ENCODE measurements around the gene SLC7A1. TPM values are rescaled to one million over a fixed set of nuclear protein-coding genes. Genes with fewer than 3 reads are reported as not detected.

The SLC7A1 gene
- polyA plus RNA-seq, 1 experiment, result 14.7 TPM

- TF ChIP-seq, protein P1, sequence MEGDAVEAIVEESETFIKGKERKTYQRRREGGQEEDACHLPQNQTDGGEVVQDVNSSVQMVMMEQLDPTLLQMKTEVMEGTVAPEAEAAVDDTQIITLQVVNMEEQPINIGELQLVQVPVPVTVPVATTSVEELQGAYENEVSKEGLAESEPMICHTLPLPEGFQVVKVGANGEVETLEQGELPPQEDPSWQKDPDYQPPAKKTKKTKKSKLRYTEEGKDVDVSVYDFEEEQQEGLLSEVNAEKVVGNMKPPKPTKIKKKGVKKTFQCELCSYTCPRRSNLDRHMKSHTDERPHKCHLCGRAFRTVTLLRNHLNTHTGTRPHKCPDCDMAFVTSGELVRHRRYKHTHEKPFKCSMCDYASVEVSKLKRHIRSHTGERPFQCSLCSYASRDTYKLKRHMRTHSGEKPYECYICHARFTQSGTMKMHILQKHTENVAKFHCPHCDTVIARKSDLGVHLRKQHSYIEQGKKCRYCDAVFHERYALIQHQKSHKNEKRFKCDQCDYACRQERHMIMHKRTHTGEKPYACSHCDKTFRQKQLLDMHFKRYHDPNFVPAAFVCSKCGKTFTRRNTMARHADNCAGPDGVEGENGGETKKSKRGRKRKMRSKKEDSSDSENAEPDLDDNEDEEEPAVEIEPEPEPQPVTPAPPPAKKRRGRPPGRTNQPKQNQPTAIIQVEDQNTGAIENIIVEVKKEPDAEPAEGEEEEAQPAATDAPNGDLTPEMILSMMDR (IDR thresholded peaks at IDR 0.05; ENCODE audit: low read depth, low read length), result no peak
- Histone ChIP-seq H3K9me3 (ENCODE audit: control insufficient read depth, insufficient read depth, low read length) (no peaks in the 10 kb centered on the region), H3K27me3 (ENCODE audit: control insufficient read depth, insufficient read depth, low read length) (no peaks in the 10 kb centered on the region), H3K4me3 (ENCODE audit: low read depth, low read length) (no peak overlapping the region), H3K27ac (ENCODE audit: low read depth, low read length) (no peak overlapping the region)
- POLR2A ChIA-PET, result no interaction called here
- CTCF ChIA-PET, result no interaction called here
- DNase-seq (ENCODE audit: low read depth, low spot score), result no peak
These were observed 55.2 kb downstream of the SLC7A1 start for GRCh38 chr13:29540334-29540733.

- H3K27ac ChIP-seq (ENCODE audit: low read depth, low read length), result no peak overlapping the region
- DNase-seq (ENCODE audit: low read depth, low spot score), result no peak
- TF ChIP-seq, protein P1 (IDR thresholded peaks at IDR 0.05; ENCODE audit: low read depth, low read length), result no peak
- H3K27me3 ChIP-seq (ENCODE audit: control insufficient read depth, insufficient read depth, low read length), result no peaks in the 10 kb centered on the region
- CTCF ChIA-PET, result no interaction called here
- no peak overlapping the region for H3K4me3 ChIP-seq (ENCODE audit: low read depth, low read length)
- POLR2A ChIA-PET, result no interaction called here
- no peaks in the 10 kb centered on the region for H3K9me3 ChIP-seq (ENCODE audit: control insufficient read depth, insufficient read depth, low read length)
These were observed 55.6 kb downstream of the SLC7A1 start for GRCh38 chr13:29539856-29540255.

- CTCF ChIA-PET, result interaction anchor here (1.5 kb wide), 1 partner anchor 31 kb away, joined by 6 read pairs; no protein-coding TSS in a partner anchor
- TF ChIP-seq, protein P1 (IDR thresholded peaks at IDR 0.05; ENCODE audit: low read depth, low read length), result no peak
- Histone ChIP-seq H3K27me3 (ENCODE audit: control insufficient read depth, insufficient read depth, low read length) (no peaks in the 10 kb centered on the region), H3K9me3 (ENCODE audit: control insufficient read depth, insufficient read depth, low read length) (no peaks in the 10 kb centered on the region), H3K27ac (ENCODE audit: low read depth, low read length) (no peak overlapping the region), H3K4me3 (ENCODE audit: low read depth, low read length) (no peak overlapping the region)
- POLR2A ChIA-PET, result no interaction called here
- no peak for DNase-seq (ENCODE audit: low read depth, low spot score)
These were observed 56.8 kb downstream of the SLC7A1 start for GRCh38 chr13:29538652-29539040.

DNA sequence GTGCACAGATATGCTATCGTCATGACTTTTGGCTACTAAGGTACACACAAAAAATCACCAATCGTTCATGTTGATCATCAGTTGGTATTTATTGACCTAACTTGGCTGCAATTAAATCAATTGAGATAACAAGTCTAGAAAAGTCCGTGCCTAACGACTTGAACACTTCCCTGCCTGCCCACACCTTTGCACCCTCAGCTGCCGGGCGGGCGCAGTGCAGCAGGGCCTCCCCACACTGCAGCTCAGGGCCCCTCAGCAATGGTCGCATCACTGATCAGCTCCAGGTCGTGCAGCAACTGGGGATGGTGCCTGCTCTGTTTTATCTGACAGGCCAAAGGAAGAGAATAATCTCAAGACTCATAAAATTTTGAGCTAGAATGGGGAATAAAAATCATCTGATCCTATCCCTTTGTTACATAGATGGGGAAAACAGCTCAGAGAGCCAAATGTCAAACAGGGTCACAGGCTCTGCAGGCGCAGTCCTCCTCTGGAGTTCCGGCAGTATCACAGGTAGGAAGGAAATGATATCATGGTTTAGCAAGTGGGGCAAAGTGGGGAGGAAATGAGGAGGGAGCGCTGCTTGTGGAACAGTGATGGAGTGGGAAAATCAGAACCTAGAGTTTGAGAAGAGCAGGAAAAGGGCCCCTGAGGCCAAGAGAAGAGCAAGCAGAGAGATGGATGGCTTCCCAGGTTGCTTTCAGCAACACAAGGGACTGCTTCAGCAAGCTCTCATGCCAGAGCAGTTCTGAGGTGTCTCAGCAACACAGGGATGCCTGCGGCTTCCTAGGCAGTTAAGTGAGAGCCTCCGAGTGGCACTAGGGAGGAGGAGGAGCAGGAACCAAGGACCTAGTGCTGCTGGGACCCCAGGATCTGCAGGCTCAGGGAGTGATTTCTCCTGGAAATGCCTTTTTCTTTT is 57.5 kb downstream of the SLC7A1 start:
- Histone ChIP-seq H3K4me3 (ENCODE audit: low read depth, low read length) (no peak overlapping the region), H3K27ac (ENCODE audit: low read depth, low read length) (no peak overlapping the region), H3K27me3 (ENCODE audit: control insufficient read depth, insufficient read depth, low read length) (no peaks in the 10 kb centered on the region), H3K9me3 (ENCODE audit: control insufficient read depth, insufficient read depth, low read length) (no peaks in the 10 kb centered on the region)
- ChIA-PET POLR2A (interaction anchor here (1.1 kb wide), 1 partner anchor 12 kb away, joined by 3 read pairs; no protein-coding TSS in a partner anchor), CTCF (interaction anchor here (0.5 to 1.5 kb wide), 3 partner anchors 30 to 1193 kb away, joined by 4 to 6 read pairs (median 4); no protein-coding TSS in a partner anchor)
- TF ChIP-seq, protein P1 (IDR thresholded peaks at IDR 0.05; ENCODE audit: low read depth, low read length), result no peak
- no peak for DNase-seq (ENCODE audit: low read depth, low spot score)

DNA sequence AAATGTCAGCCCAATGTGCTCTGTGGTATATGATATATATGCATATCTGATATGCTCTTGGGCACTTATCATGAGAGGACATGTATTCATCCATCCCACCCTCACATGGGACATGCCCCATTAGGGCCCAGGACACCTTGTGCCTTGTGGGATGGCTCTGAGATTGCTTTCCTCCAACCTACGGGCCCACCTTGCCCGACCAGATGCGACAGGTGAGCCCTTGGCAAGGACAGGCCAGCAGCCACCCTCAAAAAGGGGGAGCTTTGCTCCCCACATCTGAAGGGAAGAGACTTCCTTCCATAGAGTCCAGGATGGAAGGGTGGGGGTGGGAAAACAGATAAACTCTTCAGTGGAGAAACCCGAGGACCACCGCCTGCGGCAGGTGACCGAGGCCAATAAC is 58.6 kb downstream of the SLC7A1 start:
- ChIA-PET POLR2A (no interaction called here), CTCF (no interaction called here)
- Histone ChIP-seq H3K9me3 (ENCODE audit: control insufficient read depth, insufficient read depth, low read length) (no peaks in the 10 kb centered on the region), H3K4me3 (ENCODE audit: low read depth, low read length) (no peak overlapping the region), H3K27me3 (ENCODE audit: control insufficient read depth, insufficient read depth, low read length) (no peaks in the 10 kb centered on the region), H3K27ac (ENCODE audit: low read depth, low read length) (no peak overlapping the region)
- TF ChIP-seq, protein P1 (IDR thresholded peaks at IDR 0.05; ENCODE audit: low read depth, low read length), result no peak
- DNase-seq (ENCODE audit: low read depth, low spot score), result no peak

Measured in AG04450 (cell line).